Smooth muscle cell (in vitro differentiated cells): Measurements from ENCODE around the gene TATDN2. TPM values are rescaled to one million over a fixed set of nuclear protein-coding genes. Genes with fewer than 3 reads are reported as not detected.

Experiments used
- DNase-seq: peaks from one replicate; lab custom pipeline; 2025; ENCODE audit not compliant: unreplicated experiment; lab: John Stamatoyannopoulos, UW
- H2AFZ ChIP-seq: fragments of 200-600 bp; sonication (generic); 2 replicates; pipeline ENCODE4 v1.6.0; 2016; ENCODE audit warnings: antibody characterized with exemption, low read depth, mild to moderate bottlenecking
- H3F3A ChIP-seq: fragments of 200-600 bp; sonication (generic); 2 replicates; pipeline ENCODE4 v1.6.0; 2017; ENCODE audit warnings: antibody characterized with exemption, low read depth
- H3K27ac ChIP-seq: fragments of 200-600 bp; sonication (generic); 2 replicates; pipeline ENCODE4 v1.5.1; 2016; ENCODE audit warnings: low read depth, mild to moderate bottlenecking
- H3K27me3 ChIP-seq: fragments of 200-600 bp; sonication (generic); 2 replicates; pipeline ENCODE4 v1.6.1; 2016; ENCODE audit warnings: low read depth, mild to moderate bottlenecking
- H3K36me3 ChIP-seq: fragments of 200-600 bp; sonication (generic); 2 replicates; pipeline ENCODE4 v1.5.1; 2016; ENCODE audit warnings: low read depth
- H3K4me1 ChIP-seq: fragments of 200-600 bp; sonication (generic); 2 replicates; pipeline ENCODE4 v1.5.1; 2016; ENCODE audit warnings: low read depth
- H3K4me2 ChIP-seq: fragments of 200-600 bp; sonication (generic); 2 replicates; pipeline ENCODE4 v1.6.0; 2016; ENCODE audit warnings: mild to moderate bottlenecking
- H3K4me3 ChIP-seq: fragments of 200-600 bp; sonication (generic); 2 replicates; pipeline ENCODE4 v1.5.1; 2016; ENCODE audit warnings: mild to moderate bottlenecking
- H3K79me2 ChIP-seq: fragments of 200-600 bp; sonication (generic); 2 replicates; pipeline ENCODE4 v1.6.0; 2016; ENCODE audit warnings: low read depth, mild to moderate bottlenecking
- H3K9ac ChIP-seq: fragments of 200-600 bp; sonication (generic); 2 replicates; pipeline ENCODE4 v1.6.0; 2016; ENCODE audit warnings: low read depth
- H3K9me3 ChIP-seq: fragments of 200-600 bp; sonication (generic); replicated peaks from 2 replicates; pipeline ENCODE4 v1.5.1; 2016; ENCODE audit warnings: low read depth
- H4K20me1 ChIP-seq: fragments of 200-600 bp; sonication (generic); 2 replicates; pipeline ENCODE4 v1.6.0; 2016; ENCODE audit warnings: low read depth
- CTCF ChIP-seq: fragments of 200-600 bp; sonication (generic); IDR thresholded peaks from 2 replicates; pipeline ENCODE4 v1.5.1; 2017; ENCODE audit warnings: borderline replicate concordance, mild to moderate bottlenecking, antibody characterized with exemption; ENCODE audit not compliant: insufficient read depth, poor library complexity, severe bottlenecking
- WGBS: methylation state at CpG from one replicate; pipeline ENCODE4 v1.1.7; 2016; ENCODE audit warnings: low lambda C conversion rate; 5-methylcytosine and 5-hydroxymethylcytosine counted together
- polyA plus RNA-seq: library from polyadenylated mRNA; unstranded; fragments of >200 nt; fragmentation: Nextera tagmentation; extraction: Ambion mirVana; gene quantifications from 2 replicates; pipeline ENCODE4 v1.2.1, GENCODE V29; 2016
- total RNA-seq: library from RNA; depleted of rRNA; stranded (reverse); fragments of >200 nt; gene quantifications from 2 replicates; pipeline ENCODE4 v1.2.3, GENCODE V29; 2014

TATDN2 gene
- total and polyA plus RNA-seq, 2 experiments from 2014 or later, result 3.3 to 23.6 TPM

GRCh38 chr3:10240799-10241198 lies 7.5 kb upstream of the TATDN2 start:
- no peak for DNase-seq
- no peak for TF ChIP-seq CTCF
- H3F3A ChIP-seq, result peaks cover 4% of the 10 kb centered on the region
- H3K4me3 ChIP-seq, result no peak overlapping the region
- H3K9ac ChIP-seq, result no peak overlapping the region
- H3K36me3 ChIP-seq, result no peaks in the 10 kb centered on the region
- H3K9me3 ChIP-seq, result no peaks in the 10 kb centered on the region
- no peaks in the 10 kb centered on the region for H4K20me1 ChIP-seq
- no peaks in the 10 kb centered on the region for H3K79me2 ChIP-seq
- no peak overlapping the region for H2AFZ ChIP-seq
- WGBS, result 87% methylated on average over 6 of the region's 6 CpGs
- no peak overlapping the region for H3K4me2 ChIP-seq
- H3K4me1 ChIP-seq, result no peaks in the 10 kb centered on the region
- H3K27ac ChIP-seq, result no peak overlapping the region
- no peaks in the 10 kb centered on the region for H3K27me3 ChIP-seq

GRCh38 chr3:10242182-10243065 lies 5.8 kb upstream of the TATDN2 start:
- Histone ChIP-seq H4K20me1 (no peaks in the 10 kb centered on the region), H3K27ac (peak overlapping the region; percentile 94), H3K9ac (peak overlapping the region; percentile 50), H3K9me3 (no peaks in the 10 kb centered on the region), H3K27me3 (no peaks in the 10 kb centered on the region), H3K36me3 (no peaks in the 10 kb centered on the region), H3K4me1 (no peaks in the 10 kb centered on the region), H2AFZ (no peak overlapping the region), H3K4me2 (peak overlapping the region; percentile 64), H3K4me3 (no peak overlapping the region), H3K79me2 (no peaks in the 10 kb centered on the region), H3F3A (peaks cover 4% of the 10 kb centered on the region)
- 61% methylated on average over 7 of the region's 7 CpGs for WGBS
- TF ChIP-seq CTCF, result no peak
- DNase-seq, result no peak

- Histone ChIP-seq H3K27ac (no peak overlapping the region), H3K4me2 (no peak overlapping the region), H3K9ac (no peak overlapping the region), H3K79me2 (no peaks in the 10 kb centered on the region), H3F3A (peaks cover 5% of the 10 kb centered on the region), H3K27me3 (no peaks in the 10 kb centered on the region), H3K4me1 (peaks cover 1% of the 10 kb centered on the region), H3K4me3 (no peak overlapping the region), H4K20me1 (no peaks in the 10 kb centered on the region), H3K9me3 (no peaks in the 10 kb centered on the region), H3K36me3 (no peaks in the 10 kb centered on the region), H2AFZ (no peak overlapping the region)
- no peak for TF ChIP-seq CTCF
- no peak for DNase-seq
- WGBS, result 64% methylated on average over 3 of the region's 3 CpGs
Observed at GRCh38 chr3:10244009-10244408, 4.2 kb upstream of the TATDN2 start.
